Heart left ventricle (tissue), 16 donors: ENCODE results near the gene SELENOP. TPM values are rescaled to one million over a fixed set of nuclear protein-coding genes. Genes with fewer than 3 reads are reported as not detected.

Source experiments
- ATAC-seq, 4 donors: fragments of 200-7000 bp; cut with Tn5 transposase; one replicate each; pipeline ENCODE4 v1.9.1; 2020 to 2022; ENCODE audit warnings: moderate library complexity in 4 of 4, mild to moderate bottlenecking in 3 of 4, moderate number of reproducible peaks in 1 of 4
- DNase-seq, 5 donors: peaks; one replicate each; pipeline ENCODE4 v3.0.0-alpha.2; 2020
- H3K27ac ChIP-seq, 12 donors: fragments of 200-600 bp; sonication (generic) in 4 of 12; one replicate each; pipeline versions ENCODE4 v1.5.0 to v1.8.0; 2016 to 2022; ENCODE audit warnings: mild to moderate bottlenecking in 2 of 12
- H3K27me3 ChIP-seq, 9 donors: fragments of 200-600 bp; sonication (generic) in 2 of 9; one replicate each; pipeline versions ENCODE4 v1.5.1 to v1.8.0; 2016 to 2022; ENCODE audit warnings: mild to moderate bottlenecking in 3 of 9
- H3K36me3 ChIP-seq, 9 donors: fragments of 200-600 bp; sonication (generic) in 2 of 9; one replicate each; pipeline versions ENCODE4 v1.5.0 to v1.8.0; 2018 to 2022; ENCODE audit warnings: mild to moderate bottlenecking in 2 of 9
- H3K4me1 ChIP-seq, 12 donors: fragments of 200-600 bp; sonication (generic) in 4 of 12; one replicate each; pipeline versions ENCODE4 v1.5.0 to v1.8.0; 2016 to 2022; ENCODE audit warnings: mild to moderate bottlenecking in 3 of 12
- H3K4me3 ChIP-seq, 12 donors: fragments of 200-600 bp; sonication (generic) in 4 of 12; one replicate each; pipeline versions ENCODE4 v1.5.0 to v1.8.0; 2017 to 2022; ENCODE audit warnings: mild to moderate bottlenecking in 9 of 12, moderate library complexity in 4 of 12
- H3K9me3 ChIP-seq, 12 donors: fragments of 200-600 bp; sonication (generic) in 4 of 12; one replicate each; pipeline versions ENCODE4 v1.5.0 to v1.8.0; 2016 to 2022; ENCODE audit warnings: mild to moderate bottlenecking in 1 of 12
- POLR2A ChIP-seq, 2 donors: fragments of 450-650 bp; IDR thresholded peaks; one replicate each; pipeline ENCODE4 v1.6.1; 2017; ENCODE audit warnings: antibody characterized with exemption in 2 of 2, mild to moderate bottlenecking in 2 of 2, moderate library complexity in 2 of 2
- WGBS, 4 donors: extraction: QIAGEN DNeasy Blood & Tissue Kit in 2 of 4; methylation state at CpG; one replicate each; pipeline versions ENCODE4 v1.1.5 to v1.1.7; 2013 to 2018; 5-methylcytosine and 5-hydroxymethylcytosine counted together
- intact Hi-C, 10 donors: fragments of 100-400 bp; cut with DNase I; formaldehyde crosslinking; loops; one replicate each; pipeline versions ENCODE4 v1.11.1 to v1.14.2; 2022
- polyA plus RNA-seq, 2 donors: library from polyadenylated mRNA; stranded (reverse); fragments of 200-250 nt; gene quantifications; one replicate each; pipeline ENCODE4 v1.2.3, GENCODE V29; 2013
- total RNA-seq, 9 donors: library from RNA; depleted of rRNA in 2 of 9; stranded (reverse); fragments of >200 nt in 2 of 9; fragmentation: NEBNext Ultra II Directional in 3 of 9; extraction: Animal tissue kit (Norgen Biotek cat#: 25700) in 3 of 9; gene quantifications; one replicate each; pipeline versions ENCODE4 v1.1.0 to v1.2.4, GENCODE V29; 2016 to 2023
- TF ChIP-seq, protein P1 (sequence below), 12 donors: fragments of 200-600 bp; sonication (generic) in 4 of 12; IDR thresholded peaks; one replicate each; pipeline versions ENCODE4 v1.5.0 to v1.8.0; 2018 to 2022; ENCODE audit warnings: antibody characterized with exemption in 12 of 12, mild to moderate bottlenecking in 5 of 12
- donor health status: ischemic (EF 13 %, LVEDD 7.1; RV severe dilation, severe dysfunction).
- donor health status: healthy with polysubstance abuse.
- donor health status: DM: no; HTN: yes; CAD: no.
- donor health status: DM: no; HTN: no; CAD: no.
- donor health status: ischemic (EF 25% LVEDD 6.9; RV normal size, moderate dysfunction).
- donor health status: ischemic (EF 25% LVEDD 5.7; RV mildly dilated, moderate dysfunction).
- donor health status: healthy.
- donor health status: DM: yes; HTN: yes; CAD: no.
- donor health status: ischemic (EF 35%, LVEDD 5.7; RV mildly dilated, moderate dysfunction).
- donor health status: nonischemic (EF 11% LVEDD 7.7; RV severe dilation, severe dysfunction).
- donor health status: DM: yes; HTN: yes; CAD: no.
- donor health status: PGD.
- donor health status: ischemic (EF 29% LVEDD 5.4; RV normal size, mild dysfunction).
- donor health status: nonischemic (EF 23%, LVEDD 6.1; RV moderate dilation, normal function).

The SELENOP gene
- total and polyA plus RNA-seq, 11 donors, result 53.3 to 547 (median 194) TPM

DNA sequence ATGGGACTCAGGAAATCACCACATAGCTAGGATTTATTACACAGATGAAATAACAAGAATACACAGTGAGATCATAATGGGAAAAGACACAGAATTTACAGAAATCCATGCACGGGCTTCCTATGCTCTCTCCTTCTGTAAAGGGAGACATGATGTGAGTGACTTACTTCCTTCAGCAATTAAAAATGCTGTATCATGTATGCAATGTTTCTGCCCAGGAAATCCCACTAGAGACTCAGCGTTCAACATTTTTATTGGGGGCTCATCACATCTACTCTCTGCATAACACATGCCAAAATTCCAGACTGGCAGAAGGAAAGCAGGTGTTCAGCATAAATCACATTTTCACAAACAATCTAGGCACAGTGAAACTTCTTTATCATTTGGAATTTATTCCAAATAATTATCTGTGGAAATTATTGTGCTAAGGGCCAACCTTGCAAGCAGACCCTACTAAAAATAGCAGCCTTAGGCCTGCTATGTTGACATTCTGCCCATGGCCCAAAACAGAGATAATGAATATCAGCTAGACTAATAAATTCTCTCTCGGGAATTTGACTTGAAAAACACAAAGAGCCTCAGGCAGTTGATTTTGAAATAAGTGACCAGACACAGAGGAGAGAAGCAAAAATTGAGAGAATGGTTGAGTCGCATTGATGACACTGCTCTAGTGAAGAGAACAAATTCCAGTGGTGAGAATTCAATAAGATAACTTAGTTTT lies 31.4 kb upstream of the SELENOP start:
- WGBS, 4 donors, result 27 to 47% (median 44%) methylated on average over 4 of the region's 4 CpGs
- no peak for DNase-seq
- no peaks in the 10 kb centered on the region for H3K27me3 ChIP-seq
- peaks cover 0 to 37% (median 26%) of the 10 kb centered on the region in 12 donors for H3K4me1 ChIP-seq
- H3K9me3 ChIP-seq, result no peaks in the 10 kb centered on the region
- no peak for TF ChIP-seq POLR2A (IDR thresholded peaks at IDR 0.05)
- TF ChIP-seq, protein P1, sequence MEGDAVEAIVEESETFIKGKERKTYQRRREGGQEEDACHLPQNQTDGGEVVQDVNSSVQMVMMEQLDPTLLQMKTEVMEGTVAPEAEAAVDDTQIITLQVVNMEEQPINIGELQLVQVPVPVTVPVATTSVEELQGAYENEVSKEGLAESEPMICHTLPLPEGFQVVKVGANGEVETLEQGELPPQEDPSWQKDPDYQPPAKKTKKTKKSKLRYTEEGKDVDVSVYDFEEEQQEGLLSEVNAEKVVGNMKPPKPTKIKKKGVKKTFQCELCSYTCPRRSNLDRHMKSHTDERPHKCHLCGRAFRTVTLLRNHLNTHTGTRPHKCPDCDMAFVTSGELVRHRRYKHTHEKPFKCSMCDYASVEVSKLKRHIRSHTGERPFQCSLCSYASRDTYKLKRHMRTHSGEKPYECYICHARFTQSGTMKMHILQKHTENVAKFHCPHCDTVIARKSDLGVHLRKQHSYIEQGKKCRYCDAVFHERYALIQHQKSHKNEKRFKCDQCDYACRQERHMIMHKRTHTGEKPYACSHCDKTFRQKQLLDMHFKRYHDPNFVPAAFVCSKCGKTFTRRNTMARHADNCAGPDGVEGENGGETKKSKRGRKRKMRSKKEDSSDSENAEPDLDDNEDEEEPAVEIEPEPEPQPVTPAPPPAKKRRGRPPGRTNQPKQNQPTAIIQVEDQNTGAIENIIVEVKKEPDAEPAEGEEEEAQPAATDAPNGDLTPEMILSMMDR (IDR thresholded peaks at IDR 0.05), result no peak
- no peaks in the 10 kb centered on the region for H3K36me3 ChIP-seq
- intact Hi-C loops, result no loop called here
- ATAC-seq, result peak; percentile 38 to 68 (median 56)
- H3K4me3 ChIP-seq, result peak overlapping the region in 1 of 12 donors; percentile 10
- H3K27ac ChIP-seq, result peak overlapping the region in 11 of 12 donors; percentile 17 to 83 (median 49)

DNA sequence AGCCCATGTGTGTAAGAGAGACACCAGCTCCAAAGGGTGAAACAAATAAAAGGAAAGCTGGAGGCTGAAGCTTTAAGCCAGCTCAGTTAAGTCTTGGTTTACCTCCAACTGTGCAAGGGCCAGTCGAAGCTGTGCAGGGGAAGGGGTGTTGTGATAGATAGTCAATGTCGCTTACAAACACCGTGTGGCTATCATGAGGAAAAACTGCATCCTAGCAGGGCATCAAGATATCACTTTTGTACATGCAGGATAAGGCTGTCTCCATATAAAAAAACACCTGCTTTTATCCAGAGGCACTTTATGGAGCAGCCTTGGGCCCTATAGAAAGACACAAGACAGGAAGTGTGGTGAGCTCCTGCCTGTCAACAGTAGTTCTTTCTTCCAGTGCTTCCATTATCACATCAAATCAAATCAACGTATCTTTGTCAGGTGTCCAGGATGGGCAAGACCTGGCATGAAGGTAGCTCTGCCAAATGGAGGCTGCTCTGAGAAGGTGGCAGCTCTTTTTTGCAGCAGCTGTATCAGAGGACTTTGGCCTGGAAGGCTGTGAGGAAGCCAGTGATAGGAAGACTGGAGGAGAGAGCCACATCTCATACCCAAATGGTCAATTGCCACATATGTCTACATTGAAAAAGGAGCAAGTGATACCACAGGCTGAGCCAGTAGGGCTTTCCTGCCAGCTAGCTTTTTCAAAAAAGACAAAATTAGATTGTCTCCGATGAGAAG lies 29.3 kb upstream of the SELENOP start:
- TF ChIP-seq POLR2A (IDR thresholded peaks at IDR 0.05), result no peak
- TF ChIP-seq, protein P1 (IDR thresholded peaks at IDR 0.05), result no peak
- Histone ChIP-seq H3K9me3 (no peaks in the 10 kb centered on the region), H3K27ac (peak overlapping the region in 10 of 12 donors; percentile 10 to 77 (median 44)), H3K36me3 (no peaks in the 10 kb centered on the region), H3K4me3 (no peak overlapping the region), H3K27me3 (no peaks in the 10 kb centered on the region), H3K4me1 (peaks cover 0 to 37% (median 26%) of the 10 kb centered on the region in 12 donors)
- DNase-seq, result no peak
- 67 to 76% (median 75%) methylated on average over 5 of the region's 5 CpGs for WGBS, 4 donors
- peak in 2 of 4 donors; percentile 10 to 21 for ATAC-seq
- intact Hi-C loops, result no loop called here

DNA sequence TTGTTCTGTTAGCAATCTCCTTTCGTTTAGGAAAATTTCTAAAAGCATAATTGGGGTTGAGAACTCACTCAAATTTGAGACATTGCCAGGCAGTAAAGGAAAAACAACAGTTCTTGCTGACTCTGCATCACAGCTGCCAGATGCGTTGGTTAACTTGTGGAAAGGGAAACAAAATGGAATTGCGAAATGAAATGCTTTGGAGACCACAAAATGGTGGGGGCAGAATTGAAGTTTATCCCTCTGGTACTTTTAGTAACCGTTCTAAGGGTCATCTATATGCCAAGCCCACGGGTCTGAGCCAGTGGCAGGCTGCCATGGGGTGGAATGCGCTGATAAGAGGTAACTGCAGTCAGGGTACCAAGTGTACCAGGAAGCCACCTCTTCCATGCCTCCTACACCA lies 28.6 kb upstream of the SELENOP start:
- intact Hi-C loops, result no loop called here
- no peak for TF ChIP-seq POLR2A (IDR thresholded peaks at IDR 0.05)
- TF ChIP-seq, protein P1 (IDR thresholded peaks at IDR 0.05), result no peak
- Histone ChIP-seq H3K36me3 (no peaks in the 10 kb centered on the region), H3K4me1 (peaks cover 0 to 37% (median 26%) of the 10 kb centered on the region in 12 donors), H3K9me3 (peaks cover 0 to 1% (median 0%) of the 10 kb centered on the region in 12 donors), H3K27me3 (no peaks in the 10 kb centered on the region), H3K27ac (peak overlapping the region; percentile 10 to 77 (median 39)), H3K4me3 (no peak overlapping the region)
- DNase-seq, result peak; percentile 47 to 77 (median 66)
- peak; percentile 83 to 90 (median 88) for ATAC-seq
- WGBS, 4 donors, result 23 to 37% (median 31%) methylated on average over 6 of the region's 6 CpGs

DNA sequence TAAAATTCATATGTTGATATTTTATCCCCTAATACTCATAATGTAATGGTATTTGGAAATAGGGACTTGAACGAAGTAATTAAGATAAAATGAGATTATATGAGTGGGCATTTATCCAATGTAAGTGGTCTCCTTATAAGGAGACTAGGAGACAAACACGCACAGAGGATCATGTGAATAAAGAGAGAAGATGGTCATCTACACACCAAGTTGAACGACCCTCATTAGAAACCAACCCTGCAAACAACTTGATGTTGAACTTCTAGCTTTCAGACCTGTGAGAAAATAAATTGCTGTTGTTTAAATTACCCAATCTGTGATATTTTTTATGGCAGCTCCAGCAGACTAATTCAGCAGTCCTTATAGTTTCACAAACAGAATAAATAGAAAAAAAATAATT lies 27.5 kb upstream of the SELENOP start:
- intact Hi-C loops, result no loop called here
- H3K36me3 ChIP-seq, result no peaks in the 10 kb centered on the region
- H3K9me3 ChIP-seq, result peaks cover 0 to 7% (median 0%) of the 10 kb centered on the region in 12 donors
- DNase-seq (no peak), ATAC-seq (no peak)
- TF ChIP-seq, protein P1 (IDR thresholded peaks at IDR 0.05), result no peak
- TF ChIP-seq POLR2A (IDR thresholded peaks at IDR 0.05), result no peak
- WGBS, 4 donors, result 65 to 76% (median 70%) methylated on average over 3 of the region's 3 CpGs
- H3K4me3 ChIP-seq, result no peak overlapping the region
- no peaks in the 10 kb centered on the region for H3K27me3 ChIP-seq
- H3K4me1 ChIP-seq, result peaks cover 0 to 37% (median 26%) of the 10 kb centered on the region in 12 donors
- no peak overlapping the region for H3K27ac ChIP-seq
